HUES64 (cell line): ENCODE results near the gene TPP2.

Experiments used
- H3K27ac ChIP-seq: 2 replicates; pipeline ENCODE4 v1.7.0; 2013; ENCODE audit warnings: low read depth, low read length, inconsistent platforms
- H3K27me3 ChIP-seq: 2 replicates; pipeline ENCODE4 v1.6.1; 2013; ENCODE audit warnings: mild to moderate bottlenecking, low read length; ENCODE audit not compliant: insufficient read depth
- H3K36me3 ChIP-seq: 2 replicates; pipeline ENCODE4 v1.6.1; 2013; ENCODE audit warnings: mild to moderate bottlenecking, low read length; ENCODE audit not compliant: insufficient read depth
- H3K4me1 ChIP-seq: 2 replicates; pipeline ENCODE4 v1.6.1; 2013; ENCODE audit warnings: mild to moderate bottlenecking, low read length, moderate library complexity; ENCODE audit not compliant: insufficient read depth
- H3K4me3 ChIP-seq: 2 replicates; pipeline ENCODE4 v1.5.1; 2013; ENCODE audit warnings: mild to moderate bottlenecking, low read length, moderate library complexity
- H3K9ac ChIP-seq: 2 replicates; pipeline ENCODE4 v1.6.1; 2013; ENCODE audit warnings: mild to moderate bottlenecking, low read depth, low read length
- H3K9me3 ChIP-seq: 2 replicates; pipeline ENCODE4 v1.6.1; 2013; ENCODE audit warnings: low read depth, low read length; ENCODE audit not compliant: insufficient read depth
- WGBS: fragments of 150-250, 120-280 bp; methylation state at CpG from one replicate; pipeline ENCODE4 v1.1.7; 2013; ENCODE audit warnings: missing lambda C conversion rate; 5-methylcytosine and 5-hydroxymethylcytosine counted together

Gene TPP2

GRCh38 chr13:102628559-102628958 is 31.8 kb downstream of the TPP2 start:
- no peaks in the 10 kb centered on the region for H3K27me3 ChIP-seq
- no peak overlapping the region for H3K9ac ChIP-seq
- H3K4me1 ChIP-seq, result no peaks in the 10 kb centered on the region
- H3K4me3 ChIP-seq, result no peak overlapping the region
- 94% methylated on average over 4 of the region's 4 CpGs for WGBS
- no peak overlapping the region for H3K27ac ChIP-seq
- peaks cover 92% of the 10 kb centered on the region for H3K36me3 ChIP-seq
- no peaks in the 10 kb centered on the region for H3K9me3 ChIP-seq

DNA sequence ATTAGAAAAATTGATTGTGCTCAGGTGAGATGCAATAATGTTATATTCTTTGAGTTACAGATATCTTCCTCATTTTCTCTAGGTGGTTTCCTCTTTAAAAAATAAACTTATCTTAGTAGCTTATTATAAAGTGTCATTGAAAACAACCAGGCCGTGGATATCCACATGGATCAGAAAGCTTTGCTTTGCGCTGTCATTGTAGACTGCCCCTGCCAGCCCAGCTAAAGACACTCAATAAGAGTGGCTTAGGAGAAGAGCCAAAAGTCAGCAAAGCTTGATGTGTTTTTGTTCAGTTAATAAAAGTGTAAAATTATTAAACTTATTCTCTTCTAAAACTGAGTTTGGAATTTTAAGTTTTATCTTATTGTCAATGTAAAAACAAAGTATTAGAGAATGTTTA is 34.4 kb downstream of the TPP2 start:
- Histone ChIP-seq H3K9ac (no peak overlapping the region), H3K4me3 (no peak overlapping the region), H3K36me3 (peaks cover 98% of the 10 kb centered on the region), H3K4me1 (no peaks in the 10 kb centered on the region), H3K27ac (no peak overlapping the region), H3K27me3 (no peaks in the 10 kb centered on the region), H3K9me3 (no peaks in the 10 kb centered on the region)
- 93% methylated on average over 2 of the region's 2 CpGs for WGBS

DNA sequence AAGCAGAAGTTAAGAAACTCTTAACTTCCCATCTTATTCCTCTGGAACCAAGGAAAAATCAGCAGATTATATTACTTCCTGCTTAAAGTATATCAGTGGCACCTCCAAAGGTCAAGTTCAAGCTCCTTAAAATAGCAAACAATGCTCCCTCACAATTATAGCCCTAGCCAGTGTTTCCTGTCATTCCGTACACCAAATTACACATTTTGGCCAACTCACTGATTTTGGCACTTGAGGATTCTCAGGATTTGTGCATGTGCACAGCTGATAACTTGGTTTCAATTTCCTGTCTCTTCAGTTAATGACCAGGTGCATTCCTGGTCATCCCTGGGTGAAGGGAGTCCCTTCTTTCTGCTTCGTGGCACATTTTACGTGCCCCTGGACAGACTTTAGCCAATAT is 42.0 kb downstream of the TPP2 start:
- H3K4me1 ChIP-seq, result no peaks in the 10 kb centered on the region
- no peak overlapping the region for H3K27ac ChIP-seq
- H3K9ac ChIP-seq, result no peak overlapping the region
- H3K27me3 ChIP-seq, result no peaks in the 10 kb centered on the region
- H3K9me3 ChIP-seq, result no peaks in the 10 kb centered on the region
- no peak overlapping the region for H3K4me3 ChIP-seq
- 91% methylated on average over 3 of the region's 3 CpGs for WGBS
- H3K36me3 ChIP-seq, result peaks cover 100% of the 10 kb centered on the region

- H3K4me1 ChIP-seq, result no peaks in the 10 kb centered on the region
- no peaks in the 10 kb centered on the region for H3K9me3 ChIP-seq
- H3K27me3 ChIP-seq, result no peaks in the 10 kb centered on the region
- H3K4me3 ChIP-seq, result no peak overlapping the region
- 46% methylated on average over 4 of the region's 4 CpGs for WGBS
- no peak overlapping the region for H3K9ac ChIP-seq
- peaks cover 100% of the 10 kb centered on the region for H3K36me3 ChIP-seq
- H3K27ac ChIP-seq, result no peak overlapping the region
Observed at GRCh38 chr13:102642029-102642428, 45.2 kb downstream of the TPP2 start.

GRCh38 chr13:102642475-102642874 is 45.7 kb downstream of the TPP2 start:
- Histone ChIP-seq H3K4me3 (no peak overlapping the region), H3K9ac (no peak overlapping the region), H3K36me3 (peaks cover 100% of the 10 kb centered on the region), H3K4me1 (no peaks in the 10 kb centered on the region), H3K27me3 (no peaks in the 10 kb centered on the region), H3K9me3 (no peaks in the 10 kb centered on the region), H3K27ac (no peak overlapping the region)
- over 99% methylated on average over 6 of the region's 6 CpGs for WGBS

- Histone ChIP-seq H3K27ac (no peak overlapping the region), H3K9me3 (no peaks in the 10 kb centered on the region), H3K9ac (no peak overlapping the region), H3K4me1 (no peaks in the 10 kb centered on the region), H3K27me3 (no peaks in the 10 kb centered on the region), H3K4me3 (no peak overlapping the region), H3K36me3 (peaks cover 100% of the 10 kb centered on the region)
- 94% methylated on average over 1 of the region's 1 CpG for WGBS
Observed at GRCh38 chr13:102643656-102644055, 46.9 kb downstream of the TPP2 start.

GRCh38 chr13:102645701-102646100 is 48.9 kb downstream of the TPP2 start:
- H3K36me3 ChIP-seq, result peaks cover 100% of the 10 kb centered on the region
- no peaks in the 10 kb centered on the region for H3K9me3 ChIP-seq
- H3K27me3 ChIP-seq, result no peaks in the 10 kb centered on the region
- H3K4me1 ChIP-seq, result no peaks in the 10 kb centered on the region
- no peak overlapping the region for H3K4me3 ChIP-seq
- no peak overlapping the region for H3K27ac ChIP-seq
- no peak overlapping the region for H3K9ac ChIP-seq
- 83% methylated on average over 1 of the region's 1 CpG for WGBS

GRCh38 chr13:102648046-102648445 is 51.3 kb downstream of the TPP2 start:
- no peak overlapping the region for H3K9ac ChIP-seq
- no peaks in the 10 kb centered on the region for H3K4me1 ChIP-seq
- no peak overlapping the region for H3K27ac ChIP-seq
- no peaks in the 10 kb centered on the region for H3K27me3 ChIP-seq
- WGBS, result 92% methylated on average over 3 of the region's 3 CpGs
- no peak overlapping the region for H3K4me3 ChIP-seq
- no peaks in the 10 kb centered on the region for H3K9me3 ChIP-seq
- H3K36me3 ChIP-seq, result peaks cover 96% of the 10 kb centered on the region

DNA sequence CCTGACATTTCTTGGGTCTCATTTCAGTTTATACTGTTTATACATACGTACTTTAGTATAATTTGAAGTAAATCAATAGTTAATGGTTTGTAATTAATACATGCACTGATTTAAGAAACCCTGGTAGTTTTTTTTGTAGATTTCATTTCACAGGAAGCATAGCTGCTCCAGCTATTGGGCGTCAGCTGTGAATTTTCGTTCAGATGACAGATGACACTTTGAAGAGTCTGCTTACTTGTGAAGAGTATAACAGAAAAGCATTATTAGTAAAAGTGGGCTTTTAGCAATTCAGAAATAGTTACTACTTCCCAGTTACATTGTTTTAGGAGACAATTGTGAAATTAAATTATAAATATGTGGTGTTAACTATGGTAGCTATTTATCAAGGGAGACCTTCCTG is 53.7 kb downstream of the TPP2 start:
- Histone ChIP-seq H3K4me3 (no peak overlapping the region), H3K27me3 (no peaks in the 10 kb centered on the region), H3K27ac (no peak overlapping the region), H3K9me3 (no peaks in the 10 kb centered on the region), H3K36me3 (peaks cover 93% of the 10 kb centered on the region), H3K9ac (no peak overlapping the region), H3K4me1 (no peaks in the 10 kb centered on the region)
- WGBS, result 96% methylated on average over 2 of the region's 3 CpGs

DNA sequence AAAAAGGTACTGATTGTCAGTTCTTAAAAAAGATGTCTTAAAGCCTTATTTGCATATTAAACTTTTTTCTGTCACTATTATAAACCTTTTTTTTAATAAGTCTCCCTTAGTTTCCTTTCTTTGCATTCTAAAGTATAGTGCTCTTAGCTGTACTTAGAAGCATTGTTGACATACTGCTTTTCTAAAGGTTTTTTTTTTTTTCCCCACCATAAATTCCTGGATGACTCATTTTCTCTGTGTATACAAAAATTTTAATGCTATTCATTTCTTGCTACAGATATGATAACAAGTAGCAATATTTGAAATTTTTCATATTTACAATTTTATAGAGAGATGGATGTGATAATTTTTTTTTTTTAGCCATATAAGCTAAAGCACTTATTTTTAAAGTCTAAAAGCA is 54.6 kb downstream of the TPP2 start:
- H3K9ac ChIP-seq, result no peak overlapping the region
- no peaks in the 10 kb centered on the region for H3K9me3 ChIP-seq
- peaks cover 91% of the 10 kb centered on the region for H3K36me3 ChIP-seq
- no peaks in the 10 kb centered on the region for H3K4me1 ChIP-seq
- H3K27me3 ChIP-seq, result no peaks in the 10 kb centered on the region
- H3K27ac ChIP-seq, result no peak overlapping the region
- no peak overlapping the region for H3K4me3 ChIP-seq

GRCh38 chr13:102651892-102652291 is 55.1 kb downstream of the TPP2 start:
- Histone ChIP-seq H3K4me3 (no peak overlapping the region), H3K36me3 (peaks cover 91% of the 10 kb centered on the region), H3K9ac (no peak overlapping the region), H3K27ac (no peak overlapping the region), H3K27me3 (no peaks in the 10 kb centered on the region), H3K9me3 (no peaks in the 10 kb centered on the region), H3K4me1 (no peaks in the 10 kb centered on the region)
- 94% methylated on average over 5 of the region's 5 CpGs for WGBS

DNA sequence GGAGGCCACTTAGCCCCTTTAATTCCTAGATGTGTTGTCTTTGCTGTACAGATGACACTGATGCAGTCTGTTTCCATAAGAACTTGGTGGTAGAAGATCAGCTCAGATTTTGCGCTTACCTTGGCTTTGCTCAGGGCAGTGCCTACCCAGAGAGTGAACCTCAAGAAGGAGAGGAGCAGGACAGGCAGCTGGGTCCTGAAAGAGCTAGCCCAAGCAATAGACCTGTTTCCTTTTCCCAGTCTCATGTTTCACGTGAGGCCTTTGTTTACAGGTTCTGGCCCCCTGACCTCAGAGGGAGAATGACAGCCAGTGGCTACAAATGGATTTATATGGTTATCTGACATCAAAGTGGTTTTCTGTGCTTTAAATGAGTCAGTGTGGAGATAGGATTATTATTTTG is 58.0 kb downstream of the TPP2 start:
- 45% methylated on average over 2 of the region's 2 CpGs for WGBS
- Histone ChIP-seq H3K27ac (no peak overlapping the region), H3K4me3 (no peak overlapping the region), H3K4me1 (no peaks in the 10 kb centered on the region), H3K9ac (no peak overlapping the region), H3K36me3 (peaks cover 91% of the 10 kb centered on the region), H3K9me3 (no peaks in the 10 kb centered on the region), H3K27me3 (no peaks in the 10 kb centered on the region)
